Common myeloid progenitor, CD34-positive (primary cell): ENCODE data around the gene RPS18.

ENCODE experiments used
- CTCF ChIA-PET: fragments of 350-600 bp; sonication (Branson Sonifier 250); formaldehyde crosslinking; loops from one replicate; lab custom pipeline; 2021; ENCODE audit warnings: antibody characterized with exemption; lab: Charles Lee
- POLR2A ChIA-PET: fragments of 350-600 bp; sonication (Branson Sonifier 250); formaldehyde crosslinking; loops from one replicate; lab custom pipeline; 2021; ENCODE audit warnings: antibody characterized with exemption; lab: Charles Lee
- DNase-seq, 3 donors: peaks; one replicate each; pipeline versions ENCODE4 v3.0.0 to v3.0.0-alpha.2; 2013
- H3K27ac ChIP-seq, 2 experiments: 1 replicate in 1 of 2; 2 replicates in 1 of 2; pipeline ENCODE4 v1.7.0; 2013; ENCODE audit warnings: inconsistent platforms in 2 of 2, low read length in 2 of 2, mild to moderate bottlenecking in 2 of 2, low read depth in 1 of 2, moderate library complexity in 1 of 2; ENCODE audit not compliant: severe bottlenecking in 2 of 2, insufficient read depth in 1 of 2, poor library complexity in 1 of 2
- H3K27me3 ChIP-seq, 5 experiments: replicated peaks in 2 of 5; 1 replicate in 3 of 5; 2 replicates in 2 of 5; pipeline versions ENCODE4 v1.6.1 to v1.7.0; 2013; ENCODE audit warnings: low read length in 4 of 5, mild to moderate bottlenecking in 2 of 5, moderate library complexity in 2 of 5, inconsistent platforms in 1 of 5; ENCODE audit not compliant: insufficient read depth in 5 of 5, control insufficient read depth in 4 of 5
- H3K36me3 ChIP-seq, 4 experiments: 1 replicate in 2 of 4; 2 replicates in 2 of 4; pipeline versions ENCODE4 v1.6.1 to v1.7.0; 2013; ENCODE audit warnings: low read length in 3 of 4, control low read depth in 1 of 4, mild to moderate bottlenecking in 1 of 4; ENCODE audit not compliant: control insufficient read depth in 4 of 4, insufficient read depth in 4 of 4
- H3K4me1 ChIP-seq, 4 experiments: 1 replicate in 3 of 4; 2 replicates in 1 of 4; pipeline versions ENCODE4 v1.6.1 to v1.7.1; 2013; ENCODE audit warnings: low read length in 3 of 4, mild to moderate bottlenecking in 3 of 4, control low read depth in 1 of 4, inconsistent platforms in 1 of 4, moderate library complexity in 1 of 4; ENCODE audit not compliant: control insufficient read depth in 4 of 4, insufficient read depth in 4 of 4; ENCODE audit errors: control extremely low read depth in 1 of 4
- H3K4me3 ChIP-seq, 7 experiments: 1 replicate in 4 of 7; 2 replicates in 3 of 7; pipeline versions ENCODE4 v1.5.1 to v1.7.0; 2013; ENCODE audit warnings: mild to moderate bottlenecking in 7 of 7, low read length in 6 of 7, moderate library complexity in 6 of 7, inconsistent platforms in 2 of 7, low read depth in 2 of 7, control low read depth in 1 of 7; ENCODE audit not compliant: insufficient read depth in 4 of 7, control insufficient read depth in 1 of 7; ENCODE audit errors: extremely low read depth in 1 of 7
- H3K9me3 ChIP-seq, 5 experiments: 1 replicate in 4 of 5; 2 replicates in 1 of 5; pipeline versions ENCODE4 v1.6.1 to v1.7.1; 2013; ENCODE audit warnings: low read length in 4 of 5, mild to moderate bottlenecking in 2 of 5, inconsistent platforms in 1 of 5, low read depth in 1 of 5, moderate library complexity in 1 of 5; ENCODE audit not compliant: control insufficient read depth in 4 of 5, insufficient read depth in 2 of 5; ENCODE audit errors: control extremely low read depth in 1 of 5
- WGBS: methylation state at CpG from one replicate; pipeline ENCODE4 v1.1.5; 2013; ENCODE audit not compliant: insufficient coverage; 5-methylcytosine and 5-hydroxymethylcytosine counted together

Gene RPS18

DNA sequence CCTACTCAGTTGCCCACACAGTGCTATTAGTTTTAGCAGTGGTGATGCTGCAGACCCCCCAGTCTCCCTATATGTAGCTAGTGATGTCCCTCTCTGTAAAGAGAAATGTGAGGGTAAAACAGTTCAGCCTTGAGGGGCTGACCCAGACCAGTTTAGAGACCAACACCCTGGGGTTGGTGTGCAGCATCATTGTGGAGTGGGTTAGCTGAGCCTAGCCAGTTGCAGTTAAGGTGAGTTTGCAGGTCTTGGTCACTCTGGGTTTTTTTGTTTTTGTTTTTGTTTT is 4.6 kb downstream of the RPS18 start:
- peaks cover 7 to 73% (median 63%) of the 10 kb centered on the region in 4 experiments for H3K4me1 ChIP-seq
- no peaks in the 10 kb centered on the region for H3K9me3 ChIP-seq

DNA sequence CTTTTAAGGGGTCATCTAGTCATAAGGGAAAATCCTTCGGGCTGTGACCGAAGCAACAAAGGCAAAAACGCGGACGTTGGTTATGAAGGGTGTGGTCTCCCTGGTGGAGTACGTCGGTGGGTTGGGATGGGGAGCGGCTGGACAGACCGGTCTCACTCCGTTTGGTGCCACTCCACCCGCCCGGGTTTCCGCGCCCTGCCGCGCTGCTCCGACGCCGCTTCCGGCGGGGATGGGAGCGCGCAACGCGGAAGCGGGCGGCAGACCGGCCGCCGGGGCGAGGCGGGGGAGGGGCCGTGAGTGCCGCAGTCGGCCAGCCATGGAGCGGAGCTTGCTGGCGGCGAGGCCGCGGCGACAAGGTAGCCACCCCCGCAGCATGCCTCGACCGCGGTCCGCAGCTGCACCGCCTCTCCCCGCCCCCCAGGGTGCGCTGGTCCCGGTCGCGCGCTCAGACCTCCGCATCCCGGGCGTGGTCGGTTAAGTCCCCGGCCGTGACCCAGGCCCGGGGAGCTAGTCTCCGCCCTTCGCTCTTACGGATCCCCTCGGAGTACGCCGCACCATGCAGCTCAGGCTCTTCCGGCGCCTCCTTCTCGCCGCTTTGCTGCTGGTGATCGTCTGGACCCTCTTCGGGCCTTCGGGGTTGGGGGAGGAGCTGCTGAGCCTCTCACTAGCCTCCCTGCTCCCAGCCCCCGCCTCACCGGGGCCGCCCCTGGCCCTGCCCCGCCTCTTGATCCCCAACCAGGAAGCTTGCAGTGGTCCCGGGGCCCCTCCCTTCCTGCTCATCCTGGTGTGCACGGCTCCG is 5.2 kb downstream of the RPS18 start, which contains the start of gene B3GALT4:
Gene B3GALT4 (plus strand): TSS at position 260 of the 799 bp plus-strand sequence. CDS start 297 bp downstream, at position 557.
- peak within 1 kb of the TSS; percentile 59 to 88 (median 72) for H3K4me3 ChIP-seq
- peaks cover 3 to 84% (median 48%) of the 10 kb centered on the region in 4 experiments for H3K36me3 ChIP-seq
- WGBS, result 0% methylated on average over 75 of the region's 80 CpGs
- peaks cover 7 to 73% (median 63%) of the 10 kb centered on the region in 4 experiments for H3K4me1 ChIP-seq
- no peaks in the 10 kb centered on the region for H3K9me3 ChIP-seq
- ChIA-PET POLR2A (interaction anchor here (0.9 to 2.6 kb wide), 6 partner anchors 12 to 126 kb away, joined by 3 to 14 read pairs (median 4); partner anchors contain the start of genes PFDN6, TAPBP and WDR46), CTCF (interaction anchor here (0.6 to 9.7 kb wide), 21 partner anchors 10 to 342 kb away, joined by 3 to 96 read pairs (median 3); partner anchors contain the start of genes CUTA, PFDN6, RGL2 and TAPBP)
- peak; percentile 72 to 84 (median 81) for DNase-seq
- peak within 1 kb of the TSS; percentile 50 to 77 for H3K27ac ChIP-seq
- no peaks in the 10 kb centered on the region for H3K27me3 ChIP-seq

More for the DNA sequence above, 4.6 kb downstream of the RPS18 start:
- ChIA-PET POLR2A (interaction anchor here (1.1 to 2.6 kb wide), 3 partner anchors 12 to 127 kb away, joined by 3 to 14 read pairs (median 7); partner anchors contain the start of genes PFDN6 and WDR46), CTCF (interaction anchor here (0.6 to 9.7 kb wide), 13 partner anchors 10 to 343 kb away, joined by 3 to 96 read pairs (median 4); partner anchors contain the start of genes CUTA, PFDN6, RGL2 and WDR46)
- Histone ChIP-seq H3K27me3 (no peaks in the 10 kb centered on the region), H3K4me3 (peak overlapping the region; percentile 59 to 88 (median 72)), H3K27ac (peak overlapping the region; percentile 50 to 77), H3K36me3 (peaks cover 3 to 80% (median 44%) of the 10 kb centered on the region in 4 experiments)
- DNase-seq, result no peak

DNA sequence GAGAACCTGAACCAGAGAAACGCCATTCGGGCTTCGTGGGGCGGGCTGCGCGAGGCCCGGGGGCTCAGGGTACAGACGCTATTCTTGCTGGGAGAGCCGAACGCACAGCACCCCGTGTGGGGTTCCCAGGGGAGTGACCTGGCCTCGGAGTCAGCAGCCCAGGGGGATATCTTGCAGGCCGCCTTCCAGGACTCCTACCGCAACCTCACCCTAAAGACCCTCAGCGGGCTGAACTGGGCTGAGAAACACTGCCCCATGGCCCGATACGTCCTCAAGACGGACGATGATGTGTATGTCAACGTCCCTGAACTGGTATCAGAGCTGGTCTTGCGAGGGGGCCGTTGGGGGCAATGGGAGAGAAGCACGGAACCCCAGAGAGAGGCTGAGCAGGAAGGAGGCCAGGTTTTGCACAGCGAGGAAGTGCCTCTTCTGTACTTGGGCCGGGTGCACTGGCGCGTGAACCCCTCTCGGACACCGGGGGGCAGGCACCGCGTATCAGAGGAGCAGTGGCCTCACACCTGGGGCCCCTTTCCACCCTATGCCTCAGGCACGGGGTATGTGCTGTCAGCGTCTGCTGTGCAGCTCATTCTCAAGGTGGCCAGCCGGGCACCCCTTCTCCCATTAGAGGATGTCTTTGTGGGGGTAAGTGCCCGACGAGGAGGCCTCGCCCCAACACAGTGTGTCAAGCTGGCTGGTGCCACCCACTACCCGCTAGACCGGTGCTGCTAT is 6.0 kb downstream of the RPS18 start:
- no peaks in the 10 kb centered on the region for H3K9me3 ChIP-seq
- H3K36me3 ChIP-seq, result peaks cover 3 to 86% (median 53%) of the 10 kb centered on the region in 4 experiments
- peak in 2 of 3 donors; percentile 27 to 46 for DNase-seq
- H3K4me3 ChIP-seq, result peak overlapping the region; percentile 59 to 88 (median 72)
- 22% methylated on average over 30 of the region's 39 CpGs for WGBS
- ChIA-PET POLR2A (interaction anchor here (0.9 to 2.6 kb wide), 5 partner anchors 11 to 36 kb away, joined by 3 to 14 read pairs (median 4); partner anchors contain the start of genes PFDN6, TAPBP and WDR46), CTCF (interaction anchor here (0.6 to 9.7 kb wide), 20 partner anchors 11 to 203 kb away, joined by 3 to 96 read pairs (median 3); partner anchors contain the start of genes PFDN6, RGL2, TAPBP and WDR46)
- H3K4me1 ChIP-seq, result peaks cover 7 to 66% (median 55%) of the 10 kb centered on the region in 4 experiments
- H3K27me3 ChIP-seq, result no peaks in the 10 kb centered on the region
- H3K27ac ChIP-seq, result peak overlapping the region in 1 of 2 experiments; percentile 67

DNA sequence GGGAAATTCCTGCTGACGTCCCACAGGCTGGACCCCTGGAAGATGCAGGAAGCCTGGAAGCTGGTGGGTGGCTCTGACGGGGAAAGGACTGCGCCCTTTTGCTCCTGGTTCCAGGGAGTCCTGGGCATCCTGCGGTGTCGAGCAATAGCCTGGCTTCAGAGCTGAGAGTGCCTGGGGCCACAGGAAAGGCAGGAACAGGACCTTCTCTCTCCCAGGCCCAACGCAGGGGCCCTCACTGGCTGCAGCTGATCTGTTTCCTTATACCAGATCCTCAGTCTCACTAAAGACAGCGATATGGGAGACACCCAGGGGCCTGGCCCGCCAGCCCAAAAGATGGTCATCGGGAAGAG is 6.5 kb downstream of the RPS18 start:
- WGBS, result 90% methylated on average over 9 of the region's 9 CpGs

DNA sequence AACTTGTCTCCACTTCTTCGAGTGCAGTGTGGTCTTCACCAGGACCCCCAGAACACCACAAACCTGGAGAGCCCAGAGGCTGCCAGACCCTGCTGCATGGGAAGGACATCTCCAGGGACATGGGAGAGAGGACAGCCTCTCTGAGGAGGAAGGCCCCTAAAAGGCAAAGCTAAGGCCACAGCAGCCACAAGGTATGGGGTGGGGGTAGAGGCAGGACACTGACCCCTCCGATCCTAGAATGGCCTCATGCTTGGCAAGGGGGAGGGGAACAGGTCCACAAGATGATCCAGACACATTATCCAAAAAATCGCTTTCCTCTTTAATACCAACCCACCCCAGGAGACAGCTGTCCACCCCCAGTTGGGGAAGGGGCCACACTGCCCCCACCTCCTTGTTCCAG is 6.9 kb downstream of the RPS18 start:
- Histone ChIP-seq H3K4me1 (peaks cover 2 to 57% (median 46%) of the 10 kb centered on the region in 4 experiments), H3K27me3 (no peaks in the 10 kb centered on the region), H3K9me3 (no peaks in the 10 kb centered on the region), H3K27ac (no peak overlapping the region), H3K4me3 (no peak overlapping the region), H3K36me3 (peaks cover 0 to 80% (median 55%) of the 10 kb centered on the region in 4 experiments)
- CTCF ChIA-PET, result interaction anchor here (0.8 to 9.7 kb wide), 9 partner anchors 11 to 157 kb away, joined by 3 to 96 read pairs (median 12); partner anchors contain the start of genes PFDN6, RGL2, TAPBP and WDR46
- no peak for DNase-seq
- 83% methylated on average over 1 of the region's 3 CpGs for WGBS
- POLR2A ChIA-PET, result interaction anchor here (2.6 kb wide), 1 partner anchor 21 kb away, joined by 14 read pairs; no protein-coding TSS in a partner anchor

More for the DNA sequence above, 6.5 kb downstream of the RPS18 start:
- no peak for DNase-seq
- H3K27ac ChIP-seq, result no peak overlapping the region
- H3K9me3 ChIP-seq, result no peaks in the 10 kb centered on the region
- peaks cover 1 to 83% (median 55%) of the 10 kb centered on the region in 4 experiments for H3K36me3 ChIP-seq
- no peaks in the 10 kb centered on the region for H3K27me3 ChIP-seq
- H3K4me3 ChIP-seq, result peak overlapping the region in 3 of 7 experiments; percentile 68 to 88 (median 82)
- peaks cover 4 to 61% (median 50%) of the 10 kb centered on the region in 4 experiments for H3K4me1 ChIP-seq
- ChIA-PET POLR2A (interaction anchor here (1.1 to 2.6 kb wide), 2 partner anchors 19 to 21 kb away, joined by 3 to 14 read pairs; no protein-coding TSS in a partner anchor), CTCF (interaction anchor here (0.8 to 9.7 kb wide), 8 partner anchors 11 to 157 kb away, joined by 3 to 96 read pairs (median 12); partner anchors contain the start of genes PFDN6, RGL2, TAPBP and WDR46)

DNA sequence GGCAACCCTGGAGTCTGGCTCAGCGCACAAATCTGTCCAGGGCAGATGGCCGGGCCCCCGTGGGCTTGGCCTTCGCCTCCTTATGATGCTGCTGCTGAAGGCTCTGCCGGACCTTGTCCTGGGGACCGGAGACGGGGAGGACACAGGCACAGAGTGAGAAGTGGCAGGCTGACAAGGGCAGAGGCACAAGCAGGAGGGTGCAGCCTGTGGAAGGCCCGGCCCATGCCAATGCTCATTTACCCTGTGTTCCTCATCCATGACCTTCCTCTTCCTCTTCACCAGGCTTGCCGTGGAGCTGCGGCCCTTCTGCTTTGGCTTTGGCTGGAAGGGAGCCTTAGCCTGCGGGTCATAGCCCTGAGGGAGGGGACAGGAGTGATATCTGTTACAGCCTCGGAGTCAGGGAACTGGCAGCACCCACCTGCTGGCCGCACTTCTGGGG is 7.4 kb downstream of the RPS18 start:
- no peaks in the 10 kb centered on the region for H3K9me3 ChIP-seq
- H3K4me3 ChIP-seq, result no peak overlapping the region
- ChIA-PET POLR2A (interaction anchor here (1.6 kb wide), 1 partner anchor 10 kb away, joined by 5 read pairs; the partner anchor contains the start of genes PFDN6 and WDR46), CTCF (interaction anchor here (0.7 to 9.7 kb wide), 11 partner anchors 10 to 152 kb away, joined by 3 to 96 read pairs (median 4); partner anchors contain the start of genes PFDN6, RGL2, TAPBP and WDR46)
- peaks cover 2 to 52% (median 41%) of the 10 kb centered on the region in 4 experiments for H3K4me1 ChIP-seq
- no peaks in the 10 kb centered on the region for H3K27me3 ChIP-seq
- WGBS, result 100% methylated on average over 3 of the region's 13 CpGs
- no peak overlapping the region for H3K27ac ChIP-seq
- H3K36me3 ChIP-seq, result peaks cover 0 to 77% (median 56%) of the 10 kb centered on the region in 4 experiments
- DNase-seq, result no peak
